ENCODE data around the gene CAMKMT.
A peak's percentile ranks its signal among the peaks of the same experiment; 100 is the strongest.

The CAMKMT gene

GRCh38 chr2:44779793-44780192 is 418.0 kb downstream of the CAMKMT start:
- Histone ChIP-seq H3K79me2 (ENCODE audit: control insufficient read depth, insufficient read depth, low read length, poor library complexity) (no peaks in the 10 kb centered on the region), H3K79me1 (ENCODE audit: low read length) (no peaks in the 10 kb centered on the region), H2BK120ac (ENCODE audit: insufficient read depth, low read length, poor library complexity) (no peak overlapping the region), H4K91ac (ENCODE audit: low read depth, low read length) (no peak overlapping the region), H3K14ac (ENCODE audit: low read length) (no peak overlapping the region), H3K36me3 (ENCODE audit: control insufficient read depth in 1 of 2, insufficient read depth in 2 of 2, low read length in 2 of 2) (no peaks in the 10 kb centered on the region), H4K8ac (ENCODE audit: low read depth, low read length) (no peak overlapping the region), H2BK12ac (ENCODE audit: low read length) (no peak overlapping the region), H3K18ac (ENCODE audit: low read length) (no peak overlapping the region), H2BK5ac (ENCODE audit: low read depth, low read length, poor library complexity) (no peak overlapping the region), H3K4me1 (ENCODE audit: control insufficient read depth in 1 of 2, insufficient read depth in 2 of 2, low read length in 2 of 2) (peaks cover 4 to 10% of the 10 kb centered on the region in 2 experiments), H3K27me3 (ENCODE audit: insufficient read depth, low read length) (peaks cover 2% of the 10 kb centered on the region), H4K12ac (ENCODE audit: low read depth, low read length) (no peak overlapping the region), H3K4me3 (ENCODE audit: low read depth, low read length) (no peak overlapping the region), H3K4me2 (ENCODE audit: low read length) (no peak overlapping the region), H3K4ac (ENCODE audit: low read depth, low read length) (no peak overlapping the region), H3K9ac (ENCODE audit: low read length) (no peak overlapping the region), H3K9me3 (ENCODE audit: insufficient read depth, low read depth, low read length) (no peaks in the 10 kb centered on the region), H2AK5ac (ENCODE audit: low read length) (no peak overlapping the region), H2AFZ (ENCODE audit: insufficient read depth, low read length, poor library complexity) (no peak overlapping the region), H3K27ac (ENCODE audit: low read depth, low read length) (no peak overlapping the region), H3K23ac (ENCODE audit: low read length) (no peak overlapping the region)
- no CpG with 5 or more reads among the region's 2 CpGs for WGBS (ENCODE audit: extremely low coverage, insufficient coverage, insufficient read length)
- no peak for DNase-seq

- no peak overlapping the region for H3K4me3 ChIP-seq (ENCODE audit: low read depth, low read length)
- H3K18ac ChIP-seq (ENCODE audit: low read length), result no peak overlapping the region
- H3K23ac ChIP-seq (ENCODE audit: low read length), result no peak overlapping the region
- no peak overlapping the region for H2AK5ac ChIP-seq (ENCODE audit: low read length)
- H3K4me1 ChIP-seq (ENCODE audit: control insufficient read depth in 1 of 2, insufficient read depth in 2 of 2, low read length in 2 of 2), result peaks cover 4 to 10% of the 10 kb centered on the region in 2 experiments
- H3K14ac ChIP-seq (ENCODE audit: low read length), result no peak overlapping the region
- WGBS (ENCODE audit: extremely low coverage, insufficient coverage, insufficient read length), result no CpG with 5 or more reads among the region's 7 CpGs
- no peak overlapping the region for H2AFZ ChIP-seq (ENCODE audit: insufficient read depth, low read length, poor library complexity)
- no peak overlapping the region for H3K4ac ChIP-seq (ENCODE audit: low read depth, low read length)
- no peak overlapping the region for H2BK5ac ChIP-seq (ENCODE audit: low read depth, low read length, poor library complexity)
- H3K9me3 ChIP-seq (ENCODE audit: insufficient read depth, low read depth, low read length), result no peaks in the 10 kb centered on the region
- no peaks in the 10 kb centered on the region for H3K79me1 ChIP-seq (ENCODE audit: low read length)
- H3K4me2 ChIP-seq (ENCODE audit: low read length), result no peak overlapping the region
- H4K91ac ChIP-seq (ENCODE audit: low read depth, low read length), result no peak overlapping the region
- H3K36me3 ChIP-seq (ENCODE audit: control insufficient read depth in 1 of 2, insufficient read depth in 2 of 2, low read length in 2 of 2), result no peaks in the 10 kb centered on the region
- no peak overlapping the region for H3K27ac ChIP-seq (ENCODE audit: low read depth, low read length)
- no peak overlapping the region for H3K9ac ChIP-seq (ENCODE audit: low read length)
- H2BK120ac ChIP-seq (ENCODE audit: insufficient read depth, low read length, poor library complexity), result no peak overlapping the region
- no peak overlapping the region for H4K8ac ChIP-seq (ENCODE audit: low read depth, low read length)
- H3K79me2 ChIP-seq (ENCODE audit: control insufficient read depth, insufficient read depth, low read length, poor library complexity), result no peaks in the 10 kb centered on the region
- DNase-seq, result no peak
- H2BK12ac ChIP-seq (ENCODE audit: low read length), result no peak overlapping the region
- H3K27me3 ChIP-seq (ENCODE audit: insufficient read depth, low read length), result peaks cover 2% of the 10 kb centered on the region
- H4K12ac ChIP-seq (ENCODE audit: low read depth, low read length), result no peak overlapping the region
Observed at GRCh38 chr2:44780406-44780805, 418.7 kb downstream of the CAMKMT start.

GRCh38 chr2:44785433-44785832 is 423.7 kb downstream of the CAMKMT start:
- Histone ChIP-seq H3K27ac (ENCODE audit: low read depth, low read length) (no peak overlapping the region), H2AFZ (ENCODE audit: insufficient read depth, low read length, poor library complexity) (no peak overlapping the region), H3K79me1 (ENCODE audit: low read length) (no peaks in the 10 kb centered on the region), H3K14ac (ENCODE audit: low read length) (no peak overlapping the region), H3K4me3 (ENCODE audit: low read depth, low read length) (no peak overlapping the region), H3K79me2 (ENCODE audit: control insufficient read depth, insufficient read depth, low read length, poor library complexity) (no peaks in the 10 kb centered on the region), H2AK5ac (ENCODE audit: low read length) (no peak overlapping the region), H3K9ac (ENCODE audit: low read length) (no peak overlapping the region), H3K36me3 (ENCODE audit: control insufficient read depth in 1 of 2, insufficient read depth in 2 of 2, low read length in 2 of 2) (no peaks in the 10 kb centered on the region), H3K23ac (ENCODE audit: low read length) (no peak overlapping the region), H3K9me3 (ENCODE audit: insufficient read depth, low read depth, low read length) (no peaks in the 10 kb centered on the region), H3K4ac (ENCODE audit: low read depth, low read length) (no peak overlapping the region), H4K8ac (ENCODE audit: low read depth, low read length) (no peak overlapping the region), H3K27me3 (ENCODE audit: insufficient read depth, low read length) (no peaks in the 10 kb centered on the region), H3K4me1 (ENCODE audit: control insufficient read depth in 1 of 2, insufficient read depth in 2 of 2, low read length in 2 of 2) (no peaks in the 10 kb centered on the region), H2BK5ac (ENCODE audit: low read depth, low read length, poor library complexity) (no peak overlapping the region), H4K12ac (ENCODE audit: low read depth, low read length) (no peak overlapping the region), H4K91ac (ENCODE audit: low read depth, low read length) (no peak overlapping the region), H3K18ac (ENCODE audit: low read length) (no peak overlapping the region), H3K4me2 (ENCODE audit: low read length) (no peak overlapping the region), H2BK120ac (ENCODE audit: insufficient read depth, low read length, poor library complexity) (no peak overlapping the region), H2BK12ac (ENCODE audit: low read length) (no peak overlapping the region)
- no CpG with 5 or more reads among the region's 2 CpGs for WGBS (ENCODE audit: extremely low coverage, insufficient coverage, insufficient read length)
- DNase-seq, result no peak

GRCh38 chr2:44786045-44786816 is 424.5 kb downstream of the CAMKMT start:
- Histone ChIP-seq H3K9ac (ENCODE audit: low read length) (no peak overlapping the region), H3K4me3 (ENCODE audit: low read depth, low read length) (no peak overlapping the region), H2BK12ac (ENCODE audit: low read length) (no peak overlapping the region), H3K36me3 (ENCODE audit: control insufficient read depth in 1 of 2, insufficient read depth in 2 of 2, low read length in 2 of 2) (no peaks in the 10 kb centered on the region), H3K27me3 (ENCODE audit: insufficient read depth, low read length) (no peaks in the 10 kb centered on the region), H4K8ac (ENCODE audit: low read depth, low read length) (no peak overlapping the region), H2AFZ (ENCODE audit: insufficient read depth, low read length, poor library complexity) (no peak overlapping the region), H3K27ac (ENCODE audit: low read depth, low read length) (no peak overlapping the region), H3K23ac (ENCODE audit: low read length) (no peak overlapping the region), H2BK120ac (ENCODE audit: insufficient read depth, low read length, poor library complexity) (no peak overlapping the region), H3K9me3 (ENCODE audit: insufficient read depth, low read depth, low read length) (no peaks in the 10 kb centered on the region), H3K14ac (ENCODE audit: low read length) (no peak overlapping the region), H2AK5ac (ENCODE audit: low read length) (no peak overlapping the region), H3K79me1 (ENCODE audit: low read length) (no peaks in the 10 kb centered on the region), H3K79me2 (ENCODE audit: control insufficient read depth, insufficient read depth, low read length, poor library complexity) (no peaks in the 10 kb centered on the region), H4K91ac (ENCODE audit: low read depth, low read length) (no peak overlapping the region), H2BK5ac (ENCODE audit: low read depth, low read length, poor library complexity) (no peak overlapping the region), H3K4me1 (ENCODE audit: control insufficient read depth in 1 of 2, insufficient read depth in 2 of 2, low read length in 2 of 2) (no peaks in the 10 kb centered on the region), H3K18ac (ENCODE audit: low read length) (no peak overlapping the region), H3K4ac (ENCODE audit: low read depth, low read length) (no peak overlapping the region), H4K12ac (ENCODE audit: low read depth, low read length) (no peak overlapping the region), H3K4me2 (ENCODE audit: low read length) (no peak overlapping the region)
- DNase-seq, result peak in 1 of 2 donors; percentile 23
- no CpG with 5 or more reads among the region's 7 CpGs for WGBS (ENCODE audit: extremely low coverage, insufficient coverage, insufficient read length)

Data from trophoblast cell (in vitro differentiated cells and primary cell).